ENCODE measurements around the gene ENTPD8.

Gene ENTPD8

DNA sequence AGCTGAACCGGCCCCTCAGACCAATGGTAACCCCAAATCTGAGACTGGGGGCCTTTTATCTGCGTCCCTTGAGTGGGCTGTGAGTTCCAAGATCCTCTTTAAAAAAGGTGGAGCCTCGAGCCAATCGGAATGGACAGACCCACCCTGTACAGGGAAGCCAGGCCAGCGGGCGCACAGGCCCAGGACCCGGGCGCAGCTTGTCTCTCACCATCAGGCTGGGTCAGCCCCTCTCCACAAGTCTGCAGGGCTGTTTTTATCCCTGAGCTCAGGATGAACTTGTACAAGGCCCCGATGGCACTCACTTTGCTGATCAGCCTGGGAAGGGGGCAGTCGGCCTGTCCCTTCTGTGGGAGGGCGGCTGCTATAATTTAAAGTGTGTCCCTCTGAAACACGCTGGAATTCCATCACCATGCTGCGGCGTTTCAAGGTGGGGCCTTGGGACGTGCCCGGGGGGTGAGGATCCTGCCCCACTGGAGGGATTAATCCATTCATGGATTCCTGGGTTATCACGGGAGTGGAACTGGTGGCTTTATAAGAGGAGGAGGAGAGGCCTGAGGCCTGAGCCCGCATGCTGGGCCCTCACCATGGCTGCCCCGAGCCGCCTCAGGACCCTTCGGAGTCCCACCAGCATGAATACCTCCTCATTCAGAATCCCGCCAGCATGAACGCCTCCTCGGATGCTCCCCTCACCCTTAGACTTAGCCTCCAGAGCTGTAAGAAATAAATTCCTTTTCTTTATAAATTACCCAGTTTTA lies 32.3 kb downstream of the ENTPD8 start:
- DNase-seq, result no peak

DNA sequence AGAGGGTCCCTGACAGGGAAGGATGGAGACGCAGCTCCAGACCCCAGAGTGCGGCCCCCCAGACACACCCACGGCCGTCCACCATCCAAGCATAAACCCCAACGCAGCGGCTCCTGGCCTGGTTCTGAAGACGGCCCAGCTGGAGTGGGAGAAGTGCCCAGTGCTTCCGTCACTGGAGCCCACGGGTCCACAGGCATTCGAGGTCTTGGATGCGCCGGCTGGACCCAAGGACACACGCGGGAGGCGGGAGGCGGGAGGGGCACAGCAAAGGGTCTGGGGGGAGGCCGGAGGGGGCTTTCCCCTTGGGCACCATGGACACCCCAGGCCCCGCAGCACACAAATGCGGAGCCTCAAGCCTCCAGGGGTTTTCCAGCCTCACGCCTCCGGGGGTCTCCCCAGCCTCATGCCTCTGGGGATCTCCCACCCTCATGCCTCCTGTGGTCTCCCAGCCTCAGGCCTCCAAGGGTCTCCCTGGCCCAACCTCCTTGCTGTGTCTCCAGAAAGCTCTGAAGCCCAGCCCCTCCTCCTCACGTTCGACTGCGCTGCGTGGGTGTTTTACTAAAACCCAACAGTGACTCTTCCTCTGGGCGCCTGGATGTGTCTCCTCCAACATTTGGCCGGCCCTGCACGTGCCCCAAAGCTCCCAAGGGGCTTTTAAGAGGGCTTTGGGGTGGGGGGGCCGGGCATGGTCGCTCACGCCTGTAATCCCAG lies 33.4 kb downstream of the ENTPD8 start:
- DNase-seq, result no peak

DNA sequence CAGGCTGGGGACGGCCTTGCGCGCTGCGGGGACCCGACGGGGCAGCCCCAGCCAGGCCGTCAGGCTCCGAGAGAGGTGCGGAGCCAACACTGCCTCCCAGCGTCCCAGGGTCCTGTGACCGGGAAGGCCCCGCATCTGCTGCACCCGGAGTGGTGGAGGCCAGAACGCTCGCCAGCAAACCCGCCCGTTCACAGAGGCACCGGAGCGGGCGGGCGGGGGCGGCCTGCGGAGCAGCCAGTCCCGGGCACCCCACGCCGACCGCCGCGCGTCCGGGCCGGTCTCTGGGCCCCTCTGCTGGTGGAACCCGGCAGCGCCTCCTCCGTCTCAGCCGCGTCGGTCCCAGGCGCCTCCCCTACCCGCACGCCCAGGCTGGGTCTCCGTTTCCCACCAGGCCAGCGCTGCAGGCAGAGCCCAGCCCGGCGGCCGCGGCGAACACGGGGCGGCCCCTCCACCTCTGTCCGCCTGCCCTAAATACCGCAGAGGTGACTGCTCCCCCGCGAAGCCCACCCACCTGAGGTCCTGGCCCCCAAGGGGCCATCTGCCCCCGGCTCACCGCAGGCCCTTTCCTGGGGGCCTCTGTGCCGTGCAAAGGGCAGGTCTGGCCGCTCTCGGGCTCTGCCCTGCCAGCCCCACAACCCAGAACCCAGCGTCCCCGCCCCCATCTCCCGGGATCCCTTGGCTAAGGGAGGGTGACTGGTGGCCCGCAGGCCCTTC lies 34.1 kb downstream of the ENTPD8 start:
- peak; percentile 74 for DNase-seq

- DNase-seq, result no peak
These were observed 34.9 kb downstream of the ENTPD8 start for GRCh38 chr9:137406085-137406760.

GRCh38 chr9:137405677-137406081 lies 35.5 kb downstream of the ENTPD8 start:
- DNase-seq, result no peak

DNA sequence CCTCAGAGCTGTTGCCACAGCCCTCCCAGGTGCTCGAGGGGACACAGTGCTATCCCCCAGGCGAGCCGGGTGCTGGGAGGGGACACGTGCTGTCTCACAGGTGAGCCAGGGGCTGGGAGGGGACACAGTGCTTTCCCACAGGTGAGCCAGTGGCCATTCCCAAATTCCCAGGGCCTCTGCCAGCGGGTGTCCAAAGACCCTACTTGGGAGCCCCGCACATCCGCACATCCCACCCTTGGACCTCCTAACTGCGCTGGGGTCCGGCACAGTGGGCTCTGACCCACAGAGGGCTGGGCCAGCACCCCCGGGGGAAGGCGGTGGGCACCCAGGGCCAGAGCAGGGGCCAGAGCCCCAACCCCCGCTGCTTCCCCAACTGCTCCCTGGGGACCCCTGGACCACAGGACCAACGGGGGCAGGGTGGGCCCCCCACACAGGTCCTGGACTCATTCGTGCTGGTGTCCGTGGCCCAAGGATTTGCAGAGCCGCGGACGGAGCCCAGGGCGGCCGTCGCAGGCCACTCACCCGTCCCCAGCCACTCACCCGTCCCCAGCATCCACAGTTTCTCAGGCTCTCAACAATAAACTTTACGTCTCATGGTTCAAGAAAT lies 36.1 kb downstream of the ENTPD8 start:
- DNase-seq, result no peak

DNA sequence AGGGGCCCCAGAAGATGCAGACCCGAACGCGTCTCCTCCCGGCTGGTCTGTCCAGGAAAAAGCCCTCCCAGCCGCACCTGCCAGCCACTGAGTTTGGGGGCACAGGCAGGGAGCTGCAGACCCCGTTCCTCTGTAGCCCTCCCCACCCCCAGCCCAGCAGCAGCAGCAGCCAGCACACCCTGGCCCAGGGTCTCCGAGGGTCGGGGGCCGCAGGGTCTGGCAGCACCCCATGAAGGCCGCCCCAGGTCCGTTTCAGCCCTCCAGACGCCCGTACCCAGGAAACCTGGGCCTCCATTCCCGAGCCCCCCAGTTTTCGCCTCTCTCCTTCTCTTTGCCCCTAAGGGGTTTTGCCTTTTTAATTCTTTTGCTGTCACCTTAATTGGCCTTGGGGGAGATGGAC lies 37.9 kb downstream of the ENTPD8 start:
- DNase-seq, result no peak

DNA sequence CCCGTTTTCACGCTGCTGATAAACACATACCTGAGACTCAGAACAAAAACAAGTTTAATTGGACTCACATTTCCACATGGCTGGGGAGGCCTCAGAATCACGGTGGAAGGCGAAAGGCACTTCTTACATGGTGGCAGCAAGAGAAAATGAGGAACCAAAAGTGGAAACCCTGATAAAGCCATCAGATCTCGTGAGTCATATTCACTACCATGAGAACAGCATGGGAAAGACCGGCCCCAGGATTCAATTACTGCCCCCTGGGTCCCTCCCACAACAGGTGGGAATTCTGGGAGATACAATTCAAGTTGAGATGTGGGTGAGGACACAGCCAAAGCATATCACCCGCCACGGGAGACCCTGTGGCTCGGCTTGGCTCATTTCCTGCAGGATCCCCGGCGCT lies 38.4 kb downstream of the ENTPD8 start:
- no peak for DNase-seq

- no peak for DNase-seq
These were observed 42.3 kb downstream of the ENTPD8 start for GRCh38 chr9:137398561-137399468.

- no peak for DNase-seq
These were observed 43.3 kb downstream of the ENTPD8 start for GRCh38 chr9:137397675-137398423.

- no peak for DNase-seq
These were observed 44.4 kb downstream of the ENTPD8 start for GRCh38 chr9:137396634-137397367.

- no peak for DNase-seq
These were observed 44.9 kb downstream of the ENTPD8 start for GRCh38 chr9:137396227-137396626.

GRCh38 chr9:137395666-137396010 lies 45.5 kb downstream of the ENTPD8 start:
- DNase-seq, result no peak

- no peak for DNase-seq
These were observed 46.1 kb downstream of the ENTPD8 start for GRCh38 chr9:137394866-137395665.

GRCh38 chr9:137393176-137394150 lies 47.7 kb downstream of the ENTPD8 start:
- DNase-seq, result no peak

DNA sequence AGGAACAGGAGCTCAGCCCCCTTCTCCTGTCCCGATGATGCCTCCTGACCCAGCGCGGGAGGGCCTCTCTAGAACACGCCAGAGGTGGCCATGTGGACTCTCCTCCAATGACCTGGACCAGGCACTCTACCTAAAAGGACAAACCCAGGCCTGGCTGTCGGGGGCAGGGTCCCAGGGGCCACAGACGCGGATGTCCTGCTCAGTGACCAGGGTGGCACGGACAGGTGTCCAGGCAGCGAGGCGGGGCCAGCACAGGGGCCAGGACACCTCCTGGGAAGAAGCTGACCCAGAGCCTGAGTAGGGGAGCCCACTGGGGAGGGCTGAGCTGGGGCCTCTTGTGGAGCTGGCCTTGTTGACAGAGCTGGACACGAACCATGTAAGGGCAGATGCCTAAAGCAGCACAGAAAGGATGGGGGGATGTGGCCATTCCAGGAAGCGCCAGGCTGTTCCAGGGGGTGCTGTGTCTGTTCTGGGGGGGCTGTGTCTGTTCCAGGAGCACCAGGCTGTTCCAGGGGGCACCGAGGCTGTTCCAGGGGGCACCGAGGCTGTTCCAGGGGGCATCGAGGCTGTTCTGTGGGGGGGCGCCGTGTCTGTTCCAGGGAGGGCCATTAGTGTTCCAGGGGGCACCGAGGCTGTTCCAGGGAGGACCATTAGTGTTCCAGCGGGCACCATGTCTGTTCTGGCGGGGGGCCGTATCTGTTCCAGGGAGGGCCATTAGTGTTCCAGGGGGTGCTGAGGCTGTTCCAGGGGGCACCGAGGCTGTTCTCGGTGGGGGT lies 48.7 kb downstream of the ENTPD8 start:
- no peak for DNase-seq

DNA sequence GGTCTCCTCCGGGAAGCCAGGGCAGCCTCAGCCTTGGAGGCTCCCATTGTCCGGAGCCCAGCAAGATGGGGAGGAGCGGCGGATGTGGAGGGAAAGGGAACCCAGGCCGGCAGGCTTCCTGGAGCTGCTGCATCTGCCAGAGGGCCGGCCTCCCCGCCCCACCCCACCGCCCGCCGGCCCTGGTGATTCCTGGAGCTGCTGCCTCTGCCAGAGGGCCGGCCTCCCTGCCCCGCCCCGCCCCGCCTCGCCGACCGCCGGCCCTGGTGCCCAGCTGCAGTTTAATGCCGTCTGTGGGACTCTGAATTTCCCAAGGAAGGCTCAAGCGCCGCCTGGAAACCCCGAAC lies 49.8 kb downstream of the ENTPD8 start:
- no peak for DNase-seq
